PC-3 (cell line): ENCODE measurements around the gene EXO1. TPM values are rescaled to one million over a fixed set of nuclear protein-coding genes. Genes with fewer than 3 reads are reported as not detected.
"Not testable (repeated sequence)": the region's sequence is repeated elsewhere in the genome, so short reads cannot be mapped to it uniquely, and the experiment has no call there.

Experiments used
- ATAC-seq: fragments of 200-7000 bp; cut with Tn5 transposase; 2 replicates; pipeline ENCODE4 v1.9.1; 2020; ENCODE audit warnings: mild to moderate bottlenecking, moderate library complexity
- BruUV-seq: library from RNA; stranded (reverse); fragments of 400-500 nt; replicated peaks from 2 replicates; lab custom pipeline; 2021; lab: Mats Ljungman, UMichigan
- CTCF ChIA-PET: fragments of 300-600 bp; sonication (Branson Sonifier 250); formaldehyde crosslinking; loops from one replicate; lab custom pipeline; 2022; ENCODE audit warnings: antibody characterized with exemption; lab: Charles Lee
- POLR2A ChIA-PET: fragments of 300-600 bp; sonication (Branson Sonifier 250); formaldehyde crosslinking; loops from one replicate; lab custom pipeline; 2022; ENCODE audit warnings: antibody characterized with exemption; ENCODE audit not compliant: unreplicated experiment; lab: Charles Lee
- DNase-seq: peaks from one replicate; pipeline ENCODE4 v3.0.0-alpha.2; 2015
- H2AFZ ChIP-seq: fragments of 300-600 bp; sonication (generic); 2 replicates; pipeline ENCODE4 v1.6.0; 2016; ENCODE audit warnings: antibody characterized with exemption, low read length
- H3F3A ChIP-seq: fragments of 300-600 bp; sonication (generic); one replicate; pipeline ENCODE4 v1.6.0; 2017; ENCODE audit warnings: antibody characterized with exemption, low read length, control low read depth, mild to moderate bottlenecking; ENCODE audit not compliant: unreplicated experiment
- H3K27ac ChIP-seq: fragments of 300-600 bp; sonication (generic); 2 replicates; pipeline ENCODE4 v1.5.1; 2016; ENCODE audit warnings: mild to moderate bottlenecking, low read length
- H3K27me3 ChIP-seq: fragments of 300-600 bp; sonication (generic); 2 replicates; pipeline ENCODE4 v1.6.1; 2016; ENCODE audit warnings: low read length, mixed read lengths
- H3K36me3 ChIP-seq: fragments of 300-600 bp; sonication (generic); 2 replicates; pipeline ENCODE4 v1.6.1; 2016; ENCODE audit warnings: low read depth, mixed run types, low read length, mixed read lengths
- H3K4me1 ChIP-seq: fragments of 300-600 bp; sonication (generic); 2 replicates; pipeline ENCODE4 v1.5.1; 2016; ENCODE audit warnings: low read length; ENCODE audit not compliant: insufficient read depth
- H3K4me2 ChIP-seq: fragments of 300-600 bp; sonication (generic); 2 replicates; pipeline ENCODE4 v1.6.0; 2016; ENCODE audit warnings: low read length
- H3K4me3 ChIP-seq: fragments of 300-600 bp; sonication (generic); 2 replicates; pipeline ENCODE4 v1.5.1; 2016; ENCODE audit warnings: mild to moderate bottlenecking, low read length, mixed read lengths
- H3K79me2 ChIP-seq: fragments of 300-600 bp; sonication (generic); 2 replicates; pipeline ENCODE4 v1.6.1; 2017; ENCODE audit warnings: low read length, mixed read lengths
- H3K9ac ChIP-seq: fragments of 300-600 bp; sonication (generic); 2 replicates; pipeline ENCODE4 v1.6.0; 2016; ENCODE audit warnings: mild to moderate bottlenecking, low read length
- H3K9me2 ChIP-seq: fragments of 300-600 bp; sonication (generic); replicated peaks from 2 replicates; pipeline ENCODE4 v1.6.1; 2016; ENCODE audit warnings: mixed run types, low read length, mixed read lengths
- H3K9me3 ChIP-seq: fragments of 300-600 bp; sonication (generic); 2 replicates; pipeline ENCODE4 v1.6.1; 2016; ENCODE audit warnings: low read length, mixed read lengths
- H4K20me1 ChIP-seq: fragments of 300-600 bp; sonication (generic); 2 replicates; pipeline ENCODE4 v1.6.1; 2016; ENCODE audit warnings: low read length, mixed read lengths
- EZH2 ChIP-seq: fragments of 300-600 bp; sonication (generic); IDR thresholded peaks from one replicate; pipeline ENCODE4 v1.6.1; 2017; ENCODE audit warnings: antibody characterized with exemption, mild to moderate bottlenecking, low read length; ENCODE audit not compliant: unreplicated experiment
- EZH2phosphoT487 ChIP-seq: fragments of 300-600 bp; sonication (generic); IDR thresholded peaks from 2 replicates; pipeline ENCODE4 v1.6.1; 2018; ENCODE audit warnings: mild to moderate bottlenecking, antibody characterized with exemption, low read length, borderline replicate concordance
- intact Hi-C: fragments of 100-400 bp; cut with micrococcal nuclease; formaldehyde crosslinking; loops from 2 replicates; pipeline ENCODE4 v1.9.0; 2023
- total RNA-seq: library from RNA; depleted of rRNA; stranded (reverse); fragments of >200 nt; gene quantifications from 2 replicates; pipeline ENCODE4 v1.2.3, GENCODE V29; 2014
- TF ChIP-seq, protein P1 (sequence below): fragments of 300-600 bp; sonication (generic); conservative IDR thresholded peaks from 2 replicates; pipeline ENCODE4 v1.5.1; 2017; ENCODE audit warnings: antibody characterized with exemption, low read depth, mild to moderate bottlenecking, low read length

The EXO1 gene
- total RNA-seq, 1 experiment from 2014 or later = 41.3 TPM

DNA sequence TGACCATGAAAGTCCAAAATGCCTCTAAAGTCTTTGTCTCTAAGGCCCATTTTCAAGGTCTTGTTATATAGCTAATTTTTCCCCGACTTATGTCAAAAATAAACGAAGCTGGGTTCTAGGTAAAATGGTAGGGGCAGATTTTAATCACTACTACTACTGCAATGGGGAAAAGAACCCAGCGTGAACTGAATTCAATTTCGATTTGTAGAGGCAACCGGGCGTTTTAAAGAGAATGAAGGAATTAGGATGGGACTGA is 536 bp upstream of the EXO1 start:
- intact Hi-C loops = loop anchor here (5.0 kb wide), 1 partner anchor 140 kb away; no protein-coding TSS in a partner anchor

DNA sequence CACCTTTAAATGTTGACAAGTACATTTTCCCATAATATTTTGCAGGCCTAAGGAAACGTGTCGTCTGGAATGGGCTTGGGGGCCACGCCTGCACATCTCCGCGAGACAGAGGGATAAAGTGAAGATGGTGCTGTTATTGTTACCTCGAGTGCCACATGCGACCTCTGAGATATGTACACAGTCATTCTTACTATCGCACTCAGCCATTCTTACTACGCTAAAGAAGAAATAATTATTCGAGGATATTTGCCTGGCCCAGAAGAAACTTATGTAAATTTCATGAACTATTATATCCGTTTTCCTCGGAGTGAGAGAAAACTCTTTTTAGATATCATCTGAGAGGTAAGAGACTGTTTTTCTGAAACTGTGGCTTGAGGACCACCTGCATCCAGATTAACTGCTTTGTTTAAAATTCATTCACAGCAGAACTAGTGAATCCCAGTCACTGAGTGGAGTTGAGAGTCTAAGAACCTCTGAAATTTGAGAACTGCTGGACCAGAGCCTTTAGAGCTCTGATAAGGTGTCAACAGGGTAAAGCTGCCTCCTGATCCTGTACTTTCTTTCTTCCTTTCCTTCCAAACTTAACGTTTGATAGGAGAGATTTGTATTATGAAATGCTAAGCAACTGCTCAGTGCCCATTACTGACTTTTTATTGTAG is 811 bp downstream of the EXO1 start:
- peak; percentile 10 for ATAC-seq
- Histone ChIP-seq H2AFZ (peak overlapping the region; percentile 95), H4K20me1 (0 out of 2 replicates have a peak, but pooled peaks cover 3% of the 10 kb centered on the region), H3K4me1 (peaks cover 18% of the 10 kb centered on the region), H3K9ac (peak overlapping the region; percentile 91), H3K9me3 (no peaks in the 10 kb centered on the region), H3K4me2 (peak overlapping the region; percentile 89), H3F3A (no peaks in the 10 kb centered on the region), H3K4me3 (peak overlapping the region; percentile 84), H3K36me3 (peaks cover 22% of the 10 kb centered on the region), H3K27ac (no peak overlapping the region), H3K9me2 (no peaks in the 10 kb centered on the region), H3K79me2 (peaks cover 26% of the 10 kb centered on the region), H3K27me3 (no peaks in the 10 kb centered on the region)
- ChIA-PET CTCF (no interaction called here), POLR2A (no interaction called here)
- intact Hi-C loops = loop anchor here (5.0 kb wide), 1 partner anchor 138 kb away; no protein-coding TSS in a partner anchor
- no peak for TF ChIP-seq EZH2
- no peak for DNase-seq
- no TSS peak for BruUV-seq

More for the DNA sequence above, 536 bp upstream of the EXO1 start:
- no peak for DNase-seq
- Histone ChIP-seq H4K20me1 (0 out of 2 replicates have a peak, but pooled peaks cover 3% of the 10 kb centered on the region), H3K27me3 (no peaks in the 10 kb centered on the region), H3K4me3 (peak overlapping the region; percentile 84), H2AFZ (peak overlapping the region; percentile 95), H3K9ac (peak overlapping the region; percentile 91), H3K4me1 (peaks cover 18% of the 10 kb centered on the region), H3K9me2 (no peaks in the 10 kb centered on the region), H3K27ac (peak overlapping the region; percentile 89), H3K79me2 (peaks cover 26% of the 10 kb centered on the region), H3F3A (no peaks in the 10 kb centered on the region), H3K9me3 (no peaks in the 10 kb centered on the region), H3K36me3 (peaks cover 15% of the 10 kb centered on the region), H3K4me2 (peak overlapping the region; percentile 89)
- CTCF ChIA-PET = interaction anchor here (0.6 to 1.2 kb wide), 2 partner anchors 110 to 236 kb away, joined by 4 to 9 read pairs; no protein-coding TSS in a partner anchor
- TSS peak; percentile 87 for BruUV-seq
- POLR2A ChIA-PET = no interaction called here
- ATAC-seq = no peak
- no peak for TF ChIP-seq EZH2
- TF ChIP-seq EZH2phosphoT487 = no peak
- TF ChIP-seq, protein P1, sequence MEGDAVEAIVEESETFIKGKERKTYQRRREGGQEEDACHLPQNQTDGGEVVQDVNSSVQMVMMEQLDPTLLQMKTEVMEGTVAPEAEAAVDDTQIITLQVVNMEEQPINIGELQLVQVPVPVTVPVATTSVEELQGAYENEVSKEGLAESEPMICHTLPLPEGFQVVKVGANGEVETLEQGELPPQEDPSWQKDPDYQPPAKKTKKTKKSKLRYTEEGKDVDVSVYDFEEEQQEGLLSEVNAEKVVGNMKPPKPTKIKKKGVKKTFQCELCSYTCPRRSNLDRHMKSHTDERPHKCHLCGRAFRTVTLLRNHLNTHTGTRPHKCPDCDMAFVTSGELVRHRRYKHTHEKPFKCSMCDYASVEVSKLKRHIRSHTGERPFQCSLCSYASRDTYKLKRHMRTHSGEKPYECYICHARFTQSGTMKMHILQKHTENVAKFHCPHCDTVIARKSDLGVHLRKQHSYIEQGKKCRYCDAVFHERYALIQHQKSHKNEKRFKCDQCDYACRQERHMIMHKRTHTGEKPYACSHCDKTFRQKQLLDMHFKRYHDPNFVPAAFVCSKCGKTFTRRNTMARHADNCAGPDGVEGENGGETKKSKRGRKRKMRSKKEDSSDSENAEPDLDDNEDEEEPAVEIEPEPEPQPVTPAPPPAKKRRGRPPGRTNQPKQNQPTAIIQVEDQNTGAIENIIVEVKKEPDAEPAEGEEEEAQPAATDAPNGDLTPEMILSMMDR = no peak

DNA sequence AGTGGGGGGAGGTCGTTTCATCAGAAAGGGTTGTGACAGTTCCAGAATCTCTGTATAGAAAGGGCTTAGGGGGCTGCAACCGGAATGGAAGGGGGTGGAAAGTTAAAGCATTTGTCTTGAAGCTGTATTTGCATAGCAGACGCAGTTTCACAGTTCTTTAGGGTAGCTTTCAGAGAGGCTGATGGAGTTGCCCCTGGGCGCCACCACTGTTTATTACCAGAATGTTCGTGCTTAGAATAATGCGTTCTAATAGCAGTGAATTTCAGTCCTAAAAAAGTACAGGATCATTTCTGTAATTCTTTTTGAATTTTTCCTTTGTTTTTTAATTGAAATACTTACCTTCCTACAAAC is 1.3 kb downstream of the EXO1 start:
- Histone ChIP-seq H3F3A (no peaks in the 10 kb centered on the region), H3K27me3 (no peaks in the 10 kb centered on the region), H3K9ac (peak overlapping the region; percentile 91), H3K79me2 (peaks cover 26% of the 10 kb centered on the region), H3K4me1 (peaks cover 18% of the 10 kb centered on the region), H3K9me3 (no peaks in the 10 kb centered on the region), H3K27ac (no peak overlapping the region), H4K20me1 (0 out of 2 replicates have a peak, but pooled peaks cover 3% of the 10 kb centered on the region), H2AFZ (0 out of 2 replicates have a peak overlapping the region, but pooled peaks have one; percentile 95), H3K4me2 (peak overlapping the region; percentile 89), H3K9me2 (no peaks in the 10 kb centered on the region), H3K36me3 (peaks cover 23% of the 10 kb centered on the region), H3K4me3 (peak overlapping the region; percentile 84)
- TF ChIP-seq EZH2 (no peak), EZH2phosphoT487 (no peak)
- TF ChIP-seq, protein P1 = 0 out of 2 replicates have a peak, but pooled peaks have one; percentile 7
- ATAC-seq = no peak
- POLR2A ChIA-PET = interaction anchor here (0.6 kb wide), 1 partner anchor 10 kb away, joined by 3 read pairs; no protein-coding TSS in a partner anchor
- intact Hi-C loops = loop anchor here (5.0 kb wide), 1 partner anchor 138 kb away; no protein-coding TSS in a partner anchor
- CTCF ChIA-PET = no interaction called here
- BruUV-seq = no TSS peak
- no peak for DNase-seq

DNA sequence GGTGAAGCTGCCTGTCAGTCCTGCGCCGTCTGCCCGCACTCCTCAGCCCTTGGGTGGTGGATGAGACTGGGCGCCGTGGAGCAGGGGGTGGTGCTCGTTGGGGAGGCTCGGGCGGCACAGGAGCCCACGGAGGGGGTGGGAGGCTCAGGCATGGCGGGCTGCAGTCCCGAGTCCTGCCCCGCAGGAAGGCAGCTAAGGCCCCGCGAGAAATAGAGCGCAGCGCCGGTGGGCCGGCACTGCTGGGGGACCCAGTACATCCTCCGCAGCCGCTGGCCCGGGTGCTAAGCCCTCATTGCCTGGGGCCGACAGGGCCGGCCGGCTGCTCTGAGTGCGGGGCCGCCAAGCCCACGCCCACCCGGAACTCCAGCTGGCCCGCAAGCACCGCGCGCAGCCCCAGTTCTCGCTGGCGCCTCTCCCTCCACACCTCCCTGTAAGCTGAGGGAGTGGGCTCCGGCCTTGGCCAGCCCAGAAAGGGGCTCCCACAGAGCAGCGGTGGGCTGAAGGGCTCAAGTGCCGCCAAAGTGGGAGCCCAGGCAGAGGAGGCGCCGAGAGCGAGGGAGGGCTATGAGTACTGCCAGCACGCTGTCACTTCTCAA is 7.6 kb downstream of the EXO1 start:
- H3F3A ChIP-seq, H3K9ac ChIP-seq, H3K27me3 ChIP-seq, CTCF ChIA-PET, ATAC-seq, POLR2A ChIA-PET, BruUV-seq, H3K4me1 ChIP-seq, DNase-seq, H3K9me3 ChIP-seq, H2AFZ ChIP-seq, intact Hi-C loops, H3K9me2 ChIP-seq, H4K20me1 ChIP-seq, H3K4me3 ChIP-seq, H3K27ac ChIP-seq, H3K4me2 ChIP-seq, H3K79me2 ChIP-seq: not testable (repeated sequence)
- peaks cover 53% of the 10 kb centered on the region for H3K36me3 ChIP-seq
